ENCODE results near the gene PARVA. TPM values are rescaled to one million over a fixed set of nuclear protein-coding genes. Genes with fewer than 3 reads are reported as not detected.

The PARVA gene
- total RNA-seq, 1 experiment from 2014 or later, result not detected

DNA sequence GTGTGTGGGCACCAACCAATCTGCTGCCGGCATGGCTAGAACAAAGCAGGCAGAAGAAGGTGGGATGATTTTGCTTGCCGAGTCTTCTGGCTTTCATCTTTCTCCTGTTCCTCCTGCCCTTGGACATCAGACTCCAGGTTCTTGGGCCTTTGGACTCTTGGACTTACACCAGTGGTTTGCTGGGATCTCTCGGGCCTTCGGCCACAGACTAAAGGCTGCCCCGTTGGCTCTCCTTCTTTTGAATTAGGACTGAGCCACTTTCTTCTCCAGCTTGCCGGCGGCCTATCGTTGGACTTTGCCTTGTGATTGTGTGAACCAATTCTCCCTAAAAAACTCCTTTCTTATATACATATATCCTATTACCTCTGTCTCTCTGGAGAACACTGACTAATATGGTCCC lies 168.8 kb downstream of the PARVA start:
- Histone ChIP-seq H3K27ac (ENCODE audit: low read length) (no peak overlapping the region), H3K36me3 (ENCODE audit: insufficient read depth, low read length) (no peaks in the 10 kb centered on the region), H2AFZ (ENCODE audit: low read length) (no peak overlapping the region), H3K9me3 (ENCODE audit: low read length) (no peaks in the 10 kb centered on the region), H3K4me2 (ENCODE audit: low read depth, low read length, poor library complexity, severe bottlenecking) (no peak overlapping the region), H4K20me1 (ENCODE audit: insufficient read depth, low read depth, low read length) (no peaks in the 10 kb centered on the region), H3K4me3 (ENCODE audit: low read length) (no peak overlapping the region), H3K4me1 (ENCODE audit: low read length) (no peaks in the 10 kb centered on the region), H3K79me2 (ENCODE audit: low read length) (no peaks in the 10 kb centered on the region), H3K9ac (ENCODE audit: low read length) (no peak overlapping the region), H3K27me3 (ENCODE audit: low read length) (no peaks in the 10 kb centered on the region), H3K9me2 (replicated peaks; ENCODE audit: insufficient read depth, low read length) (no peaks in the 10 kb centered on the region)
- no peak for DNase-seq

DNA sequence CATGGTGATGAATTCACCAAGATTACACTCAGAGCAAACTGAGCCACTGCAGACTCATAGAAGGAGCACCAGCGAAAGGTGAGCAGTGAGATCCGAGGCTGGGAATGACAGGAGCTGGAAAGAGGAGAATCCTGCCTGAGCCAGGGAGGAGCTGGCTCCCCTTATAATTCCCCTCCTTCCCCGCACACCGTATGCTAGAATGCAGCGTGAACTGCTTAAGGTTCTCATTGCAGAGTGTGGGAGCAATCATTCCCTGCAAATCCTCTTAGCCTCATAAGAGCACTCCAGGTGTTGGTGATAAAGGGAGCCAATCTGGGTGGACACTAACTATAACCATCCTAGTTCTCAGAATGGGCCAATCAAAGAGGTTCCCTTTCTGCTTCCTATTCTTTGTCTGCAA lies 169.3 kb downstream of the PARVA start:
- Histone ChIP-seq H2AFZ (ENCODE audit: low read length) (no peak overlapping the region), H3K27me3 (ENCODE audit: low read length) (no peaks in the 10 kb centered on the region), H3K4me3 (ENCODE audit: low read length) (no peak overlapping the region), H3K4me2 (ENCODE audit: low read depth, low read length, poor library complexity, severe bottlenecking) (no peak overlapping the region), H3K9ac (ENCODE audit: low read length) (no peak overlapping the region), H3K9me2 (replicated peaks; ENCODE audit: insufficient read depth, low read length) (no peaks in the 10 kb centered on the region), H3K27ac (ENCODE audit: low read length) (no peak overlapping the region), H3K36me3 (ENCODE audit: insufficient read depth, low read length) (no peaks in the 10 kb centered on the region), H3K79me2 (ENCODE audit: low read length) (no peaks in the 10 kb centered on the region), H3K4me1 (ENCODE audit: low read length) (no peaks in the 10 kb centered on the region), H3K9me3 (ENCODE audit: low read length) (no peaks in the 10 kb centered on the region), H4K20me1 (ENCODE audit: insufficient read depth, low read depth, low read length) (no peaks in the 10 kb centered on the region)
- DNase-seq, result no peak

DNA sequence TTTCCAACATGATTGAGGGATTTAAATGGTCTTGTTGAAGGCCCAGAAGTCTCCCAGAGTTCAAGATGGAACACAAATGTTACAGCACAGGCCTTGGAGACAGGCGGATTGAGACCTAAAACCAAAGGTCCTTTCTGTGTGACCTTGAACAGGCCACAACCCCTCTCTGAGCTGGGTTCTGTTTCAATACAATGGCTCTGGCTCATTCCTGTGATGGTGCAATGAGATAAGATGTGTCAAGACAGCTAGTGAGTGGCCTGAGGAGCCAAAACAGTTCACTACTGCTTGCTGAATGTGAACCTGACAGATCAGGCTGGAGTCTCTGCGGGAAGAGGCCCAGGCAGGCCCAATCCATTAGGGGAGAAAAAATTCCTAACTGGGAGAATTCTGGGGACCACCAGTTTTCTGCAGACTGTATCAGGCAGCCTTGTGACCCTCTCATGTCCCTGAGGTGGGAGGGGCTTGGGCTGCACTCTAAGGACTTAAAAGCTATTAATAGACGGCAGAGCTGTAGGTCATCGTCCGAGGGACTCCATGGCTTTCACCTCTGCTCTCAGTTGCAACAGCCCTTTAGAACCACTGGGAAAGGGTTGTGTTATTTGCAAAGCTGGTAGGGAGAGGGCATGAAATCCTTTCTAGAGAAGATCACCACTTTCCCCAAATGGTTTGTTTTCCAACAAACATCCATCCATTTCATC lies 170.7 kb downstream of the PARVA start:
- Histone ChIP-seq H2AFZ (ENCODE audit: low read length) (no peak overlapping the region), H4K20me1 (ENCODE audit: insufficient read depth, low read depth, low read length) (no peaks in the 10 kb centered on the region), H3K4me2 (ENCODE audit: low read depth, low read length, poor library complexity, severe bottlenecking) (no peak overlapping the region), H3K27ac (ENCODE audit: low read length) (no peak overlapping the region), H3K79me2 (ENCODE audit: low read length) (no peaks in the 10 kb centered on the region), H3K9me2 (replicated peaks; ENCODE audit: insufficient read depth, low read length) (no peaks in the 10 kb centered on the region), H3K4me1 (ENCODE audit: low read length) (no peaks in the 10 kb centered on the region), H3K9ac (ENCODE audit: low read length) (no peak overlapping the region), H3K9me3 (ENCODE audit: low read length) (no peaks in the 10 kb centered on the region), H3K36me3 (ENCODE audit: insufficient read depth, low read length) (no peaks in the 10 kb centered on the region), H3K27me3 (ENCODE audit: low read length) (0 out of 2 replicates have a peak, but pooled peaks cover 2% of the 10 kb centered on the region), H3K4me3 (ENCODE audit: low read length) (no peak overlapping the region)
- DNase-seq, result no peak

DNA sequence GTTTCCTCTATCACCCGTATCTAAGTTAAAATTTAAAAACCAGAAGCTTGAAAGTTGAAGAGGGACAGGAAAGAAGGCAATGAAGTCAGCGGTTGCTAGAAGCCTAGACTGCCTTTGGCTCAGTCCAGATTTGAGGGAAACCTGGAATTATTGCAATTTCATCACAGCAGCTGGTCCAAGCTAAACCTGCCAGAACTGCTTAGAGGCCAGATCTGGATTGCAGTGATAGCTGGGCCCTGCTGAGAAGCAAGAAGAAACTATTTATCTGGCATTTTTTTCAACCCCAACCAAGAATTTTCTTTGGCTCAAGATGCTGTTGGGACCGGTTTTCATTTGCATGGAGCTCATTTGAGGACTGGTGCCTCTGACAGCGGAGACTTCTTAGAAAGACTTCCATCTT lies 175.3 kb downstream of the PARVA start:
- no peak overlapping the region for H3K4me3 ChIP-seq (ENCODE audit: low read length)
- no peaks in the 10 kb centered on the region for H4K20me1 ChIP-seq (ENCODE audit: insufficient read depth, low read depth, low read length)
- H2AFZ ChIP-seq (ENCODE audit: low read length), result no peak overlapping the region
- H3K4me2 ChIP-seq (ENCODE audit: low read depth, low read length, poor library complexity, severe bottlenecking), result no peak overlapping the region
- no peak overlapping the region for H3K9ac ChIP-seq (ENCODE audit: low read length)
- H3K36me3 ChIP-seq (ENCODE audit: insufficient read depth, low read length), result no peaks in the 10 kb centered on the region
- no peak for DNase-seq
- H3K79me2 ChIP-seq (ENCODE audit: low read length), result no peaks in the 10 kb centered on the region
- H3K4me1 ChIP-seq (ENCODE audit: low read length), result no peaks in the 10 kb centered on the region
- H3K27me3 ChIP-seq (ENCODE audit: low read length), result 0 out of 2 replicates have a peak, but pooled peaks cover 2% of the 10 kb centered on the region
- H3K27ac ChIP-seq (ENCODE audit: low read length), result no peak overlapping the region
- no peaks in the 10 kb centered on the region for H3K9me2 ChIP-seq (replicated peaks; ENCODE audit: insufficient read depth, low read length)
- no peaks in the 10 kb centered on the region for H3K9me3 ChIP-seq (ENCODE audit: low read length)

- no peaks in the 10 kb centered on the region for H4K20me1 ChIP-seq (ENCODE audit: insufficient read depth, low read depth, low read length)
- H3K9me2 ChIP-seq (replicated peaks; ENCODE audit: insufficient read depth, low read length), result no peaks in the 10 kb centered on the region
- DNase-seq, result no peak
- H3K79me2 ChIP-seq (ENCODE audit: low read length), result no peaks in the 10 kb centered on the region
- no peak overlapping the region for H3K4me2 ChIP-seq (ENCODE audit: low read depth, low read length, poor library complexity, severe bottlenecking)
- no peaks in the 10 kb centered on the region for H3K9me3 ChIP-seq (ENCODE audit: low read length)
- H3K27ac ChIP-seq (ENCODE audit: low read length), result no peak overlapping the region
- no peak overlapping the region for H3K9ac ChIP-seq (ENCODE audit: low read length)
- no peaks in the 10 kb centered on the region for H3K36me3 ChIP-seq (ENCODE audit: insufficient read depth, low read length)
- 0 out of 2 replicates have a peak, but pooled peaks cover 2% of the 10 kb centered on the region for H3K27me3 ChIP-seq (ENCODE audit: low read length)
- H3K4me1 ChIP-seq (ENCODE audit: low read length), result no peaks in the 10 kb centered on the region
- no peak overlapping the region for H3K4me3 ChIP-seq (ENCODE audit: low read length)
- no peak overlapping the region for H2AFZ ChIP-seq (ENCODE audit: low read length)
Observed at GRCh38 chr11:12554122-12554521, 176.8 kb downstream of the PARVA start.

DNA sequence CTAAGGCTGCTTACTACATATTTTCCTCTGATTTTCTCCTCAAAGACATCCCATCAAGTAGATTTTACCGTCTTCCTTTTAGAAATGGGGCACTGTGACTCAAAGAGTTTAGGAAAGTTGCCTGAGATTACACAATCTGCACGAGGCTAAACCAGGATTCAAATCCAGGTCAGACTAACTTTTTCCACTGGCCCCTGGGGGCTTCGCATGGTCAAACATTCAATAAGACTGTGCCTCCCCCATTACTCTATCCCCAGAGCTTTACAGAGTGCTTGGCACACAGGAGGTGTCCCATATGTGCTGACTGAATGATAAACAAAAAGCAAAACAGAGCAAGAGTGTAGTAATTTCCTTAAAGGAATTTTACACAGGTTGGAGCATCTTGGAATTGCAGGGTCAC lies 178.8 kb downstream of the PARVA start:
- no peak overlapping the region for H3K4me2 ChIP-seq (ENCODE audit: low read depth, low read length, poor library complexity, severe bottlenecking)
- no peak overlapping the region for H3K9ac ChIP-seq (ENCODE audit: low read length)
- 0 out of 2 replicates have a peak, but pooled peaks cover 2% of the 10 kb centered on the region for H3K27me3 ChIP-seq (ENCODE audit: low read length)
- no peaks in the 10 kb centered on the region for H3K4me1 ChIP-seq (ENCODE audit: low read length)
- DNase-seq, result no peak
- no peak overlapping the region for H3K27ac ChIP-seq (ENCODE audit: low read length)
- H3K79me2 ChIP-seq (ENCODE audit: low read length), result no peaks in the 10 kb centered on the region
- no peaks in the 10 kb centered on the region for H3K9me3 ChIP-seq (ENCODE audit: low read length)
- no peak overlapping the region for H3K4me3 ChIP-seq (ENCODE audit: low read length)
- H2AFZ ChIP-seq (ENCODE audit: low read length), result no peak overlapping the region
- no peaks in the 10 kb centered on the region for H3K9me2 ChIP-seq (replicated peaks; ENCODE audit: insufficient read depth, low read length)
- no peaks in the 10 kb centered on the region for H3K36me3 ChIP-seq (ENCODE audit: insufficient read depth, low read length)
- H4K20me1 ChIP-seq (ENCODE audit: insufficient read depth, low read depth, low read length), result no peaks in the 10 kb centered on the region

GRCh38 chr11:12556788-12557384 lies 179.5 kb downstream of the PARVA start:
- no peaks in the 10 kb centered on the region for H3K36me3 ChIP-seq (ENCODE audit: insufficient read depth, low read length)

DNA sequence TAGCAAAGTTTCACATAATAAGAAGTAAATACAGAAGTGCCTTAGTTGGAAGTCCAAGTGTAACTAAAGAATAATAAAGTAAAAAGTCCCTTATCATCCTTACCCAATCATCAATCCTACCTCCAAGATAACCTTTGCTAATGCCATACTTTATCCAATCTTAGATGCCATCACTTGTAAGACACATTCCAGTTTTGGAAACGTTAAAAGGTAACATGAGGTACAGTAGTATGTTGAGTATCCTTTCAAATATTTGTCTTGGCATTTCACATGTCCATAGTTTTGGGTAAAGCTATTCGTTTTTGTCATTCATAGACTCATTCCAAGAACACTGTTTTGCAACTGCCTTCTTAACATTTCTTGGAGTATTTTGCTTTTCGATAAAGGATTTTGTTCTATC lies 181.6 kb downstream of the PARVA start:
- no peaks in the 10 kb centered on the region for H3K4me1 ChIP-seq (ENCODE audit: low read length)
- H3K79me2 ChIP-seq (ENCODE audit: low read length), result no peaks in the 10 kb centered on the region
- H3K9me2 ChIP-seq (replicated peaks; ENCODE audit: insufficient read depth, low read length), result no peaks in the 10 kb centered on the region
- H3K4me2 ChIP-seq (ENCODE audit: low read depth, low read length, poor library complexity, severe bottlenecking), result no peak overlapping the region
- H2AFZ ChIP-seq (ENCODE audit: low read length), result no peak overlapping the region
- no peak overlapping the region for H3K27ac ChIP-seq (ENCODE audit: low read length)
- H3K9ac ChIP-seq (ENCODE audit: low read length), result no peak overlapping the region
- H3K36me3 ChIP-seq (ENCODE audit: insufficient read depth, low read length), result no peaks in the 10 kb centered on the region
- DNase-seq, result no peak
- H4K20me1 ChIP-seq (ENCODE audit: insufficient read depth, low read depth, low read length), result no peaks in the 10 kb centered on the region
- H3K27me3 ChIP-seq (ENCODE audit: low read length), result no peaks in the 10 kb centered on the region
- H3K9me3 ChIP-seq (ENCODE audit: low read length), result no peaks in the 10 kb centered on the region
- H3K4me3 ChIP-seq (ENCODE audit: low read length), result no peak overlapping the region

More at GRCh38 chr11:12556788-12557384, 179.5 kb downstream of the PARVA start:
- Histone ChIP-seq H4K20me1 (ENCODE audit: insufficient read depth, low read depth, low read length) (no peaks in the 10 kb centered on the region), H2AFZ (ENCODE audit: low read length) (no peak overlapping the region), H3K27ac (ENCODE audit: low read length) (no peak overlapping the region), H3K27me3 (ENCODE audit: low read length) (0 out of 2 replicates have a peak, but pooled peaks cover 2% of the 10 kb centered on the region), H3K9me2 (replicated peaks; ENCODE audit: insufficient read depth, low read length) (no peaks in the 10 kb centered on the region), H3K9ac (ENCODE audit: low read length) (no peak overlapping the region), H3K9me3 (ENCODE audit: low read length) (no peaks in the 10 kb centered on the region), H3K4me1 (ENCODE audit: low read length) (no peaks in the 10 kb centered on the region), H3K79me2 (ENCODE audit: low read length) (no peaks in the 10 kb centered on the region), H3K4me2 (ENCODE audit: low read depth, low read length, poor library complexity, severe bottlenecking) (no peak overlapping the region), H3K4me3 (ENCODE audit: low read length) (no peak overlapping the region)
- DNase-seq, result no peak
